Caki2 (cell line): ENCODE measurements around the gene TXNRD2. TPM values are rescaled to one million over a fixed set of nuclear protein-coding genes. Genes with fewer than 3 reads are reported as not detected.

ENCODE experiments used
- DNase-seq: peaks from one replicate; pipeline ENCODE4 v3.0.0-alpha.2; 2015; ENCODE audit warnings: low read depth
- in situ Hi-C: cut with HindIII; loops from 2 replicates; pipeline ENCODE4 v1.10.0; 2016; ENCODE audit warnings: low sequenced_read_pairs, low pct_unique_long_range_greater_than_20kb, mixed read lengths
- total RNA-seq: library from RNA; depleted of rRNA; stranded (reverse); fragments of >200 nt; shearing (Covaris generic); gene quantifications from 2 replicates; pipeline ENCODE4 v1.2.3, GENCODE V29; 2014; ENCODE audit warnings: low replicate concordance

The TXNRD2 gene
- total RNA-seq, 1 experiment from 2014 or later, result 54.5 TPM

DNA sequence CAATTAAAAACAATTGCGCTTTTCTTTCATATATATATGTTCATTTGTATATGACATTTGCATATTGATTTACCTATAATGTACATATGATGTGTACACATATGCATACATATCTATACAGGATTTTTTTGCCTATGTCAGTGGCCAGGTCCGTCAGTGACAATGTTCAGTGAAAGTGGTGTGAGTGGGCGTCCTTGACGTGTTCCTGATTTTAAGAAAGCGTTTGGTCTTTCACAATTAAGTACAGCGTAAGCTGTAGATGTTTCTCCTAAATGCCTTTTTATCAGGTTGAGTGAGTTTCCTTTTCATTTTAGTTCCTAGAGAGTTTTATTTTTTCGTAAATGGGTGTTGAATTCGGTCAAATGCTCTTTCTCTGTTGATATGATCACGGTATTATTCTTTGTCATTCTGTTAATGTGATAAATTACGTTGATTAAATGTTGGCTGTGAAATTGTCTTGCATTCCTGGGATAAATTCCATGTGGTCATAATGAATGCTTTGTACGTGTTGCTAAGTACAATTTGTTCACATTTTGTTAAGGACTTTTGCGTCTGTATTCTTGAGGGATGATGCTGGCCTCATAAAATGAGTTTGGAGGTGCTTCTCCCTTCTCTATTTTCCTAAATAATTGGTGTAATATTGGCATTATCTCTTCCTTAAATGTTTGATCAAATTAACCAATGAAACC is 76.3 kb downstream of the TXNRD2 start:
- in situ Hi-C loops, result no loop called here

DNA sequence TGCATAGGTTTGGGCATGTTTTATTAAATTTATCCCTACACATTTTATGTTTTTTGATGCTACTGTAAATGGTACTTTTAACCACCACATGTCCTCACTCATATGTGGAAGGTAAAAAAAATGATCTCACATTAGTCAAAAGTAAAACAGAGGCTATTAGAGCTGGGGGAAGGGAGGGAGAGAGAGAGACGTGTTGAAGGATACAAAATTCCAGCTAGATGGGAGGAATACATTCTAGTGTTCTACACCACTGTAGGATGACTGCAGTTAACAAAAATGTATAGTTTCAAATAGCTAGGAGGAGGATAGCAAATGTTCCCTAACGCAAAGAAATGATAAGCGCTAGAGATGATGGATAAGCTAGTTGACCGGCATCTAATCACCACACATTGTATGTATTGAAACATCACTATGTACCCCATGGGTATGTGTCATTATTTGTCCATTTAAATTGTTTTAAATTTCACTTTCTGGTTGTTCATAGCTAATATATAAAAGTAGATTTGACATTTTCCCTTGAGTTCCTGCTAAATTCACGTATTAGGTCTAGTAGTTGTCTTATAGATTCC is 77.0 kb downstream of the TXNRD2 start:
- in situ Hi-C loops, result no loop called here
- no peak for DNase-seq

More for the DNA sequence above, 76.3 kb downstream of the TXNRD2 start:
- DNase-seq, result no peak

- DNase-seq, result no peak
- in situ Hi-C loops, result no loop called here
These were observed 78.0 kb downstream of the TXNRD2 start for GRCh38 chr22:19863571-19863970.

DNA sequence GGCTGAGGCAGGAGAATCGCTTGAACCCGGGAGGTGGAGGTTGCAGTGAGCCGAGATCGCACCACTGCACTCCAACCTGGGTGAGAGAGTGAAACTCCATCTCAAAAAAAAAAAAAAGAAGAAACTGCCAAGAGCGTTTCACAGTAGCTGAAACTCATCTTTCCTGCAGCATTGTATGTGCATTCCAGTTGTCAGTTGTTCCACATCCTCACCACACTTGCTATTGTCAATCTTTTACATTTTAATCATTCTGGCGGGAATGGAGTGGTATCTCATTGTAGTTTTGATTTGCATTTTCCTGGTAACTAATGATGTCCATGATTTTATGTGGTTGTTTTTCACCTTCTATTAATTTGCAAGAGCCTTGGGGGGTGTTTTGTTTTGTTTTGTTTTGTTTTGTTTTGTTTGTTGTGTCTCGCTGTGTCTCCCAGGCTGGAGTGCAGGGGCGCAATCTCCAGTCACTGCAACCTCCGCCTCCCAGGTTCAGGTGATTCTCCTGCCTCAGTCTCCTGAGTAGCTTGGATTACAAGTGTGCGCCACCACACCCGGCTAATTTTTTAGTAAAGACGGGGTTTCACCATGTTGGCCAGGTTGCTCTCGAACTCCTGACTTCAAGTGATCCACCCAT is 78.9 kb downstream of the TXNRD2 start:
- in situ Hi-C loops, result no loop called here
- DNase-seq, result no peak

GRCh38 chr22:19859861-19860510 is 81.6 kb downstream of the TXNRD2 start:
- in situ Hi-C loops, result no loop called here
- no peak for DNase-seq

GRCh38 chr22:19857382-19857781 is 84.2 kb downstream of the TXNRD2 start:
- in situ Hi-C loops, result no loop called here

DNA sequence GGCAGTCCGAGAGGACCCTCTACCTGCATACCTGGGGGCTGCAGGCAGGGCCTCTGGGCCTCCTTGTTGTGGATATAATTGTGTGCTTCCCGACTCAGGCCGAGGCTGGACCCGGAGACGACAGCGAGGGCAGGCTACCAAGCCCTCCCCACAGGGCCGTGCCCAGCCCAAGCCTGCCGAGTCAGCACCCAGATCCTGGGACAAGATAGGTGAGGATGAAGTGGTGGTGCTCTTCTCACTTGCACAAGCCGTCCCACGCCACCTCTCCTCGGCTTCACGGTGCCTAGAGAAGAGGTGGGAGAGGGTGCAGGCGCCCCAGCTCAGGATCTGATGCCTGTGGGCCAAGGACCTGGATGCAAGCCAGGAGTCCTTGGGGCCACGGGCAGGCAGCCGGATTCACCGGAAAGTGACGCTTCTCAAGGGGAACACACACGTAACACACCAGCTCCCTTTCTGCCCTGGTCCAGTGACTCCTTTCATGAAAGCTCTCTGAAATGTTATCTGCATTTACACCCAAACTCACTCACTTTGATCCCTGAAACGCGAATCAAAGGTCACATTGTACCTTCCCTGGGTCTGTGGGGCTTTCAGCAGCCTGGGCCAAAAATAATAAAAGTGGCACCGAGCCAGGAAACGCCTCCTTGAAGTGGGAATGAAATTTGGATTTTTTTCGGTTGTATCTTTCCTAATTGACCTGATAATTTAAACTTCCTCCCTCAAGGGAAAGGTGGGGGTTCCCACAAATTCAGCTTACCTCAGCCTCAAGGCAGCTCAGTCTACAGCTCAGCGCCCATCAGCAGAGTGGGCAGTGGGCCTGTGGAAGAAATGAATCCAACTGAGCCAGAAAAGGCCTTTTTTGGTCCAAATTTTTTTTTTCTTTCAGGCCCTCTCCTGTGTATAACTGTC is 85.9 kb downstream of the TXNRD2 start:
- in situ Hi-C loops, result no loop called here
- peak; percentile 77 for DNase-seq

More at GRCh38 chr22:19857382-19857781, 84.2 kb downstream of the TXNRD2 start:
- DNase-seq, result no peak

DNA sequence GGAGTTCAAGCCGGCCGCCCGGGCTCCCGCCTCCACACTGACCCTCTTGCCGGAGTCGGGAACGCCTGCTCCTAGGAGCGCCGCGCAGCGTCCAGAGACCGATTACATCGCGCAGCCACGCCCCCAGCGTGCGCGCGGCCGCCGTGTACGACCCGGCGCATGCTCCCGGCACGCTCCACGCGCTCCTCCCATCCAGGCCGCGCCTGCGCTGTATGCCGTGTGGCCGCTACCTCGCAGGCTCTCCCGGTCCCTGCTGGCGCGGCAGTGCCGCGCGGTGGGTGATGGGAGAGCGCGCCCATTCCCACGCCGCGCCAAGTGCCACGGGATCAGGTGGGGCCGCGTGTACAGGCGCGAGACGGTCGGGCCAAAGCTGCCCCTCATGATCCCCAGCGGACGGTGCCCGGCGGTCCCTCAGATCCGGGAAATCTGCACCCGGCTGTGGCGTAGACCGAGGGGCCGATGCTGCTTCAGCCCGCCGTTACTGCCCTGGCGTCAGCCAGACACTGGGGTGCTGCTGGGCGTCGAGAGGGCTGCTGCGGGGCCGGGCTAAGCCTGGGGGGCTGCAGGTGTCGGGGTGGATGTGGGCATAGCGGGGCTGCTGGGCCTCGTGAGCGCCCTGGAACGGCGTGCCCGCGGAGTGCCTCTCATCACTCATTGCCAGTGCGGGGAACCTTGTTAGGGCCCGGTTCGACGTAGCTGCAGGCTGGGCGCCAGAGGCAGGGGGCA is 86.7 kb downstream of the TXNRD2 start, which contains the start of the genes GNB1L and RTL10:
Gene GNB1L (minus strand): TSS at position 97 of the 726 bp plus-strand sequence. CDS start 33,519 bp downstream, outside the sequence.
Gene RTL10 (minus strand): TSS at position 97 of the 726 bp plus-strand sequence. CDS start 2,613 bp downstream, outside the sequence.
- peak; percentile 96 for DNase-seq
- in situ Hi-C loops, result no loop called here

GRCh38 chr22:19853879-19854777 is 87.5 kb downstream of the TXNRD2 start:
- in situ Hi-C loops, result no loop called here
- no peak for DNase-seq

- in situ Hi-C loops, result no loop called here
- no peak for DNase-seq
These were observed 88.3 kb downstream of the TXNRD2 start for GRCh38 chr22:19853058-19853878.

GRCh38 chr22:19852177-19852781 is 89.3 kb downstream of the TXNRD2 start:
- no peak for DNase-seq
- in situ Hi-C loops, result no loop called here

- in situ Hi-C loops, result no loop called here
These were observed 90.1 kb downstream of the TXNRD2 start for GRCh38 chr22:19851291-19852176.

GRCh38 chr22:19850763-19851109 is 90.9 kb downstream of the TXNRD2 start:
- DNase-seq, result no peak
- in situ Hi-C loops, result no loop called here

More at GRCh38 chr22:19851291-19852176, 90.1 kb downstream of the TXNRD2 start:
- DNase-seq, result no peak
